Liver (tissue), 9 donors: ENCODE results near the gene SKA1. TPM values are rescaled to one million over a fixed set of nuclear protein-coding genes. Genes with fewer than 3 reads are reported as not detected.
"Not testable (repeated sequence)": the region's sequence is repeated elsewhere in the genome, so short reads cannot be mapped to it uniquely, and the experiment has no call there.

Experiments used
- DNase-seq: peaks from one replicate; pipeline ENCODE4 v3.0.0-alpha.2; 2017; ENCODE audit warnings: low spot score
- H3K27ac ChIP-seq, 2 donors: one replicate each; pipeline ENCODE4 v1.7.0; 2013; ENCODE audit warnings: inconsistent platforms in 2 of 2, low read length in 2 of 2, control low read depth in 1 of 2, low read depth in 1 of 2, mild to moderate bottlenecking in 1 of 2
- H3K27me3 ChIP-seq, 4 donors: one replicate each; pipeline versions ENCODE4 v1.6.1 to v1.7.0; 2013; ENCODE audit warnings: low read length in 3 of 4, inconsistent platforms in 1 of 4, mild to moderate bottlenecking in 1 of 4, moderate library complexity in 1 of 4; ENCODE audit not compliant: control insufficient read depth in 4 of 4, insufficient read depth in 4 of 4
- H3K36me3 ChIP-seq, 4 donors: one replicate each; pipeline versions ENCODE4 v1.6.1 to v1.7.0; 2013; ENCODE audit warnings: low read length in 3 of 4, mild to moderate bottlenecking in 3 of 4, low read depth in 1 of 4, moderate library complexity in 1 of 4; ENCODE audit not compliant: control insufficient read depth in 4 of 4, insufficient read depth in 3 of 4
- H3K4me1 ChIP-seq, 4 donors: one replicate each; pipeline versions ENCODE4 v1.6.1 to v1.7.0; 2013; ENCODE audit warnings: low read length in 3 of 4, mild to moderate bottlenecking in 3 of 4, moderate library complexity in 1 of 4; ENCODE audit not compliant: control insufficient read depth in 4 of 4, insufficient read depth in 4 of 4
- H3K4me3 ChIP-seq, 3 donors: one replicate each; pipeline versions ENCODE4 v1.6.1 to v1.7.0; 2013; ENCODE audit warnings: low read length in 3 of 3, control low read depth in 1 of 3, low read depth in 1 of 3, mild to moderate bottlenecking in 1 of 3
- H3K9ac ChIP-seq, 2 donors: one replicate each; pipeline ENCODE4 v1.7.0; 2013; ENCODE audit warnings: low read length in 2 of 2, mild to moderate bottlenecking in 2 of 2, moderate library complexity in 2 of 2, control low read depth in 1 of 2, low read depth in 1 of 2
- H3K9me3 ChIP-seq, 4 donors: one replicate each; pipeline versions ENCODE4 v1.6.1 to v1.7.0; 2013; ENCODE audit warnings: low read length in 3 of 4; ENCODE audit not compliant: control insufficient read depth in 4 of 4
- ATF3 ChIP-seq: IDR thresholded peaks from 2 replicates; pipeline ENCODE4 v1.6.1; 2016; ENCODE audit warnings: antibody characterized with exemption
- CTCF ChIP-seq: fragments of 150-350 bp; IDR thresholded peaks from 2 replicates; pipeline ENCODE4 v1.5.1; 2017; ENCODE audit warnings: improper control_type of control experiment, low read depth, low read length; ENCODE audit not compliant: missing input control
- EGR1 ChIP-seq, 2 donors: IDR thresholded peaks; 2 replicates each; pipeline ENCODE4 v1.6.1; 2016 to 2018; ENCODE audit warnings: antibody characterized with exemption in 2 of 2, low read depth in 2 of 2
- FOXA1 ChIP-seq: IDR thresholded peaks from 2 replicates; pipeline ENCODE4 v1.6.1; 2016; ENCODE audit warnings: antibody characterized with exemption
- FOXA2 ChIP-seq: IDR thresholded peaks from 2 replicates; pipeline ENCODE4 v1.6.1; 2016; ENCODE audit warnings: antibody characterized with exemption
- GABPA ChIP-seq, 2 donors: IDR thresholded peaks in 1 of 2; conservative IDR thresholded peaks in 1 of 2; 2 replicates each; pipeline ENCODE4 v1.6.1; 2016; ENCODE audit warnings: antibody characterized with exemption in 2 of 2, mild to moderate bottlenecking in 1 of 2, moderate library complexity in 1 of 2
- HNF4G ChIP-seq: IDR thresholded peaks from 2 replicates; pipeline ENCODE4 v1.6.1; 2016; ENCODE audit warnings: antibody characterized with exemption
- MAX ChIP-seq: IDR thresholded peaks from 2 replicates; pipeline ENCODE4 v1.6.1; 2016; ENCODE audit warnings: antibody characterized with exemption
- REST ChIP-seq: IDR thresholded peaks from 2 replicates; pipeline ENCODE4 v1.6.1; 2016; ENCODE audit warnings: antibody characterized with exemption, mild to moderate bottlenecking
- SP1 ChIP-seq: IDR thresholded peaks from 2 replicates; pipeline ENCODE4 v1.6.1; 2018; ENCODE audit warnings: antibody characterized with exemption, mild to moderate bottlenecking
- TAF1 ChIP-seq: conservative IDR thresholded peaks from 2 replicates; pipeline ENCODE4 v1.6.1; 2016; ENCODE audit warnings: antibody characterized with exemption, mild to moderate bottlenecking
- YY1 ChIP-seq: IDR thresholded peaks from 2 replicates; pipeline ENCODE4 v1.6.1; 2016; ENCODE audit warnings: antibody characterized with exemption, mild to moderate bottlenecking
- ZBTB33 ChIP-seq: IDR thresholded peaks from 2 replicates; pipeline ENCODE4 v1.6.1; 2016; ENCODE audit warnings: antibody characterized with exemption
- WGBS: extraction: QIAGEN DNeasy Blood & Tissue Kit; methylation state at CpG from one replicate; pipeline ENCODE4 v1.1.7; 2013; 5-methylcytosine and 5-hydroxymethylcytosine counted together
- polyA plus RNA-seq, 2 donors: library from polyadenylated mRNA; stranded (reverse) in 1 of 2; unstranded in 1 of 2; fragments of 200-250 nt in 1 of 2; fragments of >200 nt in 1 of 2; fragmentation: Nextera tagmentation in 1 of 2; extraction: Ambion mirVana in 1 of 2; gene quantifications; one replicate each; pipeline versions ENCODE4 v1.2.1 to v1.2.3, GENCODE V29; 2013 to 2015
- total RNA-seq, 2 donors: library from RNA; depleted of rRNA; stranded (reverse); fragments of >200 nt; gene quantifications; one replicate each; pipeline ENCODE4 v1.2.3, GENCODE V29; 2014
- donor health status: healthy.
- donor health status: healthy.
- donor health status: healthy.
- donor health status: healthy.
- donor health status: healthy.

Gene SKA1
- total and polyA plus RNA-seq, 4 donors, result 0.08 to 18.7 (median 0.52) TPM

GRCh38 chr18:50410894-50411293 lies 36.0 kb downstream of the SKA1 start (continued):
- TF ChIP-seq ZBTB33 (no peak), TAF1 (no peak), ATF3 (no peak), GABPA (IDR thresholded peaks at IDR 0.05 in 1 of 2, conservative IDR thresholded peaks at IDR 0.05 in 1 of 2) (no peak), EGR1 (IDR thresholded peaks at IDR 0.05; ENCODE audit: low read depth in 2 of 2) (no peak), FOXA2 (no peak)

GRCh38 chr18:50416832-50417231 lies 42.0 kb downstream of the SKA1 start:
- WGBS, result 61% methylated on average over 2 of the region's 3 CpGs
- not testable (repeated sequence) for H3K4me3 ChIP-seq, H3K27me3 ChIP-seq, H3K36me3 ChIP-seq, H3K9me3 ChIP-seq, DNase-seq, H3K4me1 ChIP-seq, H3K9ac ChIP-seq, H3K27ac ChIP-seq

- not testable (repeated sequence) for H3K9ac ChIP-seq, H3K27ac ChIP-seq, H3K9me3 ChIP-seq, H3K27me3 ChIP-seq, H3K36me3 ChIP-seq, H3K4me3 ChIP-seq, H3K4me1 ChIP-seq, DNase-seq
- WGBS, result 91% methylated on average over 20 of the region's 21 CpGs
These were observed 42.9 kb downstream of the SKA1 start for GRCh38 chr18:50417705-50418104.

GRCh38 chr18:50418650-50419049 lies 43.8 kb downstream of the SKA1 start:
- Histone ChIP-seq H3K9me3 (peaks cover 0 to 2% (median under 1%) of the 10 kb centered on the region in 4 donors), H3K4me3 (no peak overlapping the region), H3K4me1 (no peaks in the 10 kb centered on the region), H3K27me3 (peaks cover 0 to 2% (median 0%) of the 10 kb centered on the region in 4 donors), H3K9ac (no peak overlapping the region), H3K27ac (no peak overlapping the region), H3K36me3 (no peaks in the 10 kb centered on the region)
- no peak for DNase-seq
- no peak for TF ChIP-seq MAX
- 91% methylated on average over 2 of the region's 2 CpGs for WGBS

GRCh38 chr18:50422286-50422898 lies 47.5 kb downstream of the SKA1 start:
- H3K9ac ChIP-seq, result no peak overlapping the region
- 79% methylated on average over 2 of the region's 2 CpGs for WGBS
- TF ChIP-seq YY1, result no peak
- TF ChIP-seq CTCF, result no peak
- TF ChIP-seq REST, result no peak
- no peak for TF ChIP-seq SP1
- no peak for TF ChIP-seq FOXA1
- TF ChIP-seq HNF4G, result no peak

More at GRCh38 chr18:50422286-50422898, 47.5 kb downstream of the SKA1 start:
- no peak for DNase-seq
- Histone ChIP-seq H3K4me1 (no peaks in the 10 kb centered on the region), H3K27me3 (peaks cover 0 to 2% (median 0%) of the 10 kb centered on the region in 4 donors), H3K27ac (no peak overlapping the region), H3K9me3 (peaks cover 0 to 2% (median under 1%) of the 10 kb centered on the region in 4 donors), H3K36me3 (no peaks in the 10 kb centered on the region), H3K4me3 (no peak overlapping the region)
